Erythroblast (primary cell): Measurements from ENCODE around the gene RPL6.

Experiments
- GATA1 ChIP-seq: IDR thresholded peaks from 2 replicates; pipeline ENCODE4 v1.6.1; 2011; ENCODE audit warnings: low read depth, mild to moderate bottlenecking, control low read depth, low read length, moderate library complexity
- POLR2A ChIP-seq: IDR thresholded peaks from 2 replicates; pipeline ENCODE4 v1.6.1; 2011; ENCODE audit warnings: mild to moderate bottlenecking, low read length

DNA sequence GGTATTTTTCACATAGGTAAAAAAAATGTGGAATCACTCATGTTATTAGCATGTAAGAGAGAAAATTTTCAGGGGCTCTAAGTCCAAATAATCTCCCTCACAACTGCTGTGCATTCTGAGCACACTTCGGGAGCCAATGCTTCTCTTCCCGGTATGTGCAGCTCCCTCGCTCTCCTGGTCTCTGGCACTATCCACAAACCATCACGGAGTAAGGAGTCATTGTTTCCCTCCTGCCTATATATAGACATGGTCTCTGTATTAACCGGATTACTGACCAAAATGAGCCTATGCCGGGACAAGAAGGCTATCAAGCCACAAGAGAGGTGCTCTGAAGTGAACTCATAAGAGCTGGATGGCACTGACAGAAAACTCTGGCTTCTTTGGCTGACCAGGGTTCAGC is 40.5 kb downstream of the RPL6 start:
- TF ChIP-seq POLR2A, result no peak
- no peak for TF ChIP-seq GATA1
